Right cardiac atrium (tissue), 5 donors: ENCODE results near the gene LRRC17. TPM values are rescaled to one million over a fixed set of nuclear protein-coding genes. Genes with fewer than 3 reads are reported as not detected.
"Not testable (repeated sequence)": the region's sequence is repeated elsewhere in the genome, so short reads cannot be mapped to it uniquely, and the experiment has no call there.

Experiments used
- ATAC-seq, 2 donors: fragments of 200-7000 bp; cut with Tn5 transposase; one replicate each; pipeline versions ENCODE4 v1.8.0 to v1.9.1; 2020; ENCODE audit warnings: moderate library complexity in 2 of 2, mild to moderate bottlenecking in 1 of 2
- DNase-seq, 3 donors: peaks; one replicate each; pipeline ENCODE4 v3.0.0-alpha.2; 2020
- H3K27ac ChIP-seq: one replicate; pipeline ENCODE4 v1.5.1; 2013; ENCODE audit warnings: mild to moderate bottlenecking, low read length, control low read depth, moderate library complexity
- H3K27me3 ChIP-seq: one replicate; pipeline ENCODE4 v1.6.1; 2013; ENCODE audit not compliant: control insufficient read depth, insufficient read depth
- H3K4me1 ChIP-seq: one replicate; pipeline ENCODE4 v1.6.1; 2013; ENCODE audit warnings: low read length; ENCODE audit not compliant: control insufficient read depth, insufficient read depth
- H3K4me3 ChIP-seq: one replicate; pipeline ENCODE4 v1.5.1; 2013; ENCODE audit warnings: low read length, control low read depth
- H3K9me3 ChIP-seq: one replicate; pipeline ENCODE4 v1.6.1; 2013; ENCODE audit warnings: low read length; ENCODE audit not compliant: control insufficient read depth
- WGBS: extraction: QIAGEN DNeasy Blood & Tissue Kit; methylation state at CpG from one replicate; pipeline ENCODE4 v1.1.7; 2013; 5-methylcytosine and 5-hydroxymethylcytosine counted together
- intact Hi-C, 4 donors: fragments of 100-400 bp; cut with DNase I; formaldehyde crosslinking; loops; one replicate each; pipeline versions ENCODE4 v1.11.0 to v1.14.0; 2022 to 2023
- polyA plus RNA-seq: library from polyadenylated mRNA; stranded (reverse); fragments of 200-250 nt; gene quantifications from one replicate; pipeline ENCODE4 v1.2.3, GENCODE V29; 2013
- total RNA-seq, 4 donors: library from RNA; stranded (reverse); fragmentation: NEBNext Ultra II Directional; extraction: Animal tissue kit (Norgen Biotek cat#: 25700); gene quantifications; one replicate each; pipeline ENCODE4 v1.2.1, GENCODE V29; 2021
- donor health status: healthy with polysubstance abuse.
- donor health status: DM: no; HTN: yes; CAD: no.
- donor health status: DM: no; HTN: no; CAD: no.
- donor health status: DM: no; HTN: yes; CAD: no; lungs with severe emphysema.
- donor health status: DM: yes; HTN: yes; CAD: no.

Gene LRRC17
- total and polyA plus RNA-seq, 5 donors = 3.0 to 6.7 (median 5.1) TPM

GRCh38 chr7:102944241-102944640, 31.4 kb downstream of the LRRC17 start:
- ATAC-seq (no peak), DNase-seq (no peak)
- Histone ChIP-seq H3K4me1 (no peaks in the 10 kb centered on the region), H3K4me3 (no peak overlapping the region), H3K27me3 (no peaks in the 10 kb centered on the region), H3K27ac (no peak overlapping the region), H3K9me3 (no peaks in the 10 kb centered on the region)
- WGBS = 92% methylated on average over 4 of the region's 4 CpGs
- intact Hi-C loops = no loop called here

GRCh38 chr7:102951839-102952238, 39.0 kb downstream of the LRRC17 start:
- intact Hi-C loops = no loop called here
- no peaks in the 10 kb centered on the region for H3K9me3 ChIP-seq
- ATAC-seq = no peak

GRCh38 chr7:102953406-102953805, 40.6 kb downstream of the LRRC17 start:
- no peaks in the 10 kb centered on the region for H3K9me3 ChIP-seq
- intact Hi-C loops = no loop called here
- H3K27ac ChIP-seq = no peak overlapping the region
- ATAC-seq = no peak
- no peak overlapping the region for H3K4me3 ChIP-seq
- DNase-seq = no peak
- H3K4me1 ChIP-seq = no peaks in the 10 kb centered on the region
- H3K27me3 ChIP-seq = no peaks in the 10 kb centered on the region

More at GRCh38 chr7:102951839-102952238, 39.0 kb downstream of the LRRC17 start:
- 97% methylated on average over 3 of the region's 3 CpGs for WGBS
- DNase-seq = no peak
- Histone ChIP-seq H3K4me3 (no peak overlapping the region), H3K4me1 (no peaks in the 10 kb centered on the region), H3K27ac (no peak overlapping the region), H3K27me3 (no peaks in the 10 kb centered on the region)

GRCh38 chr7:102954359-102954758, 41.6 kb downstream of the LRRC17 start:
- ATAC-seq, H3K4me3 ChIP-seq, H3K27me3 ChIP-seq, H3K4me1 ChIP-seq, H3K9me3 ChIP-seq, DNase-seq, intact Hi-C loops, H3K27ac ChIP-seq: not testable (repeated sequence)
- WGBS = 96% methylated on average over 4 of the region's 4 CpGs

GRCh38 chr7:102958004-102958403, 45.2 kb downstream of the LRRC17 start:
- H3K9me3 ChIP-seq, DNase-seq, intact Hi-C loops, H3K4me3 ChIP-seq, H3K27ac ChIP-seq, H3K27me3 ChIP-seq, ATAC-seq, H3K4me1 ChIP-seq: not testable (repeated sequence)
- 95% methylated on average over 3 of the region's 3 CpGs for WGBS

GRCh38 chr7:102961993-102962392, 49.2 kb downstream of the LRRC17 start:
- H3K4me1 ChIP-seq, H3K4me3 ChIP-seq, ATAC-seq, H3K27ac ChIP-seq, H3K27me3 ChIP-seq, H3K9me3 ChIP-seq, DNase-seq, intact Hi-C loops: not testable (repeated sequence)
- 60% methylated on average over 1 of the region's 2 CpGs for WGBS

- Histone ChIP-seq H3K9me3 (no peaks in the 10 kb centered on the region), H3K4me1 (no peaks in the 10 kb centered on the region), H3K27me3 (no peaks in the 10 kb centered on the region), H3K27ac (no peak overlapping the region), H3K4me3 (no peak overlapping the region)
- DNase-seq (no peak), ATAC-seq (no peak)
- intact Hi-C loops = no loop called here
- WGBS = 49% methylated on average over 2 of the region's 2 CpGs
These were observed 53.7 kb downstream of the LRRC17 start for GRCh38 chr7:102966465-102966864.

- DNase-seq = no peak
- H3K27me3 ChIP-seq = no peaks in the 10 kb centered on the region
- H3K4me3 ChIP-seq = no peak overlapping the region
- H3K9me3 ChIP-seq = no peaks in the 10 kb centered on the region
- ATAC-seq = no peak
- intact Hi-C loops = no loop called here
- no peaks in the 10 kb centered on the region for H3K4me1 ChIP-seq
- no peak overlapping the region for H3K27ac ChIP-seq
These were observed 55.0 kb downstream of the LRRC17 start for GRCh38 chr7:102967798-102968197.

- H3K9me3 ChIP-seq = no peaks in the 10 kb centered on the region
- no peaks in the 10 kb centered on the region for H3K4me1 ChIP-seq
- WGBS = 89% methylated on average over 23 of the region's 23 CpGs
- no peak overlapping the region for H3K4me3 ChIP-seq
- ATAC-seq = no peak
- no peak overlapping the region for H3K27ac ChIP-seq
- H3K27me3 ChIP-seq = no peaks in the 10 kb centered on the region
- peak in 2 of 3 donors; percentile 32 to 35 for DNase-seq
- intact Hi-C loops = no loop called here
These were observed 60.4 kb downstream of the LRRC17 start for GRCh38 chr7:102973096-102973802.

GRCh38 chr7:102974366-102975236, 61.8 kb downstream of the LRRC17 start:
- ATAC-seq = no peak
- intact Hi-C loops = no loop called here
- WGBS = 88% methylated on average over 15 of the region's 15 CpGs
- Histone ChIP-seq H3K9me3 (no peaks in the 10 kb centered on the region), H3K4me3 (no peak overlapping the region), H3K4me1 (no peaks in the 10 kb centered on the region), H3K27ac (no peak overlapping the region), H3K27me3 (no peaks in the 10 kb centered on the region)
- no peak for DNase-seq

- Histone ChIP-seq H3K27ac (no peak overlapping the region), H3K9me3 (no peaks in the 10 kb centered on the region), H3K27me3 (no peaks in the 10 kb centered on the region), H3K4me3 (no peak overlapping the region), H3K4me1 (no peaks in the 10 kb centered on the region)
- ATAC-seq (no peak), DNase-seq (no peak)
- WGBS = 83% methylated on average over 8 of the region's 8 CpGs
- intact Hi-C loops = no loop called here
These were observed 63.1 kb downstream of the LRRC17 start for GRCh38 chr7:102975854-102976253.
